Erythroblast (primary cell): ENCODE data around the gene ARHGEF25.
"Not testable (repeated sequence)": the region's sequence is repeated elsewhere in the genome, so short reads cannot be mapped to it uniquely, and the experiment has no call there.

Experiments used
- GATA1 ChIP-seq: IDR thresholded peaks from 2 replicates; pipeline ENCODE4 v1.6.1; 2011; ENCODE audit warnings: low read depth, mild to moderate bottlenecking, control low read depth, low read length, moderate library complexity
- POLR2A ChIP-seq: IDR thresholded peaks from 2 replicates; pipeline ENCODE4 v1.6.1; 2011; ENCODE audit warnings: mild to moderate bottlenecking, low read length

GRCh38 chr12:57645990-57646658 is 34.9 kb downstream of the ARHGEF25 start:
- not testable (repeated sequence) for TF ChIP-seq POLR2A, GATA1
